ENCODE results near the gene HOXD8.

The HOXD8 gene

GRCh38 chr2:176117162-176117822 lies 12.2 kb upstream of the HOXD8 start:
- DNase-seq = no peak

GRCh38 chr2:176117823-176118371 lies 11.6 kb upstream of the HOXD8 start:
- no peak for DNase-seq

GRCh38 chr2:176118601-176119339 lies 10.7 kb upstream of the HOXD8 start:
- no peak for DNase-seq

GRCh38 chr2:176120364-176121189 lies 8.9 kb upstream of the HOXD8 start:
- DNase-seq = no peak

- DNase-seq = no peak
Observed at GRCh38 chr2:176121190-176122051, 8.1 kb upstream of the HOXD8 start.

- DNase-seq = no peak
Observed at GRCh38 chr2:176122052-176122682, 7.3 kb upstream of the HOXD8 start.

- DNase-seq = no peak
Observed at GRCh38 chr2:176122683-176123410, 6.7 kb upstream of the HOXD8 start, which contains the start of gene HOXD9. Gene HOXD9 (plus strand): TSS chr2:176122719. CDS start chr2:176122769, 50 bp downstream.

- no peak for DNase-seq
Observed at GRCh38 chr2:176123411-176124109, 5.9 kb upstream of the HOXD8 start.

GRCh38 chr2:176124110-176124946 lies 5.2 kb upstream of the HOXD8 start:
- DNase-seq = no peak

- DNase-seq = no peak
Observed at GRCh38 chr2:176124947-176125771, 4.3 kb upstream of the HOXD8 start.

GRCh38 chr2:176125772-176126054 lies 3.8 kb upstream of the HOXD8 start:
- no peak for DNase-seq

- peak; percentile 77 for DNase-seq
Observed at GRCh38 chr2:176126929-176127773, 2.4 kb upstream of the HOXD8 start.

- DNase-seq = no peak
Observed at GRCh38 chr2:176127774-176128072, 1.8 kb upstream of the HOXD8 start.

GRCh38 chr2:176128172-176128981 lies 1.1 kb upstream of the HOXD8 start:
- DNase-seq = no peak

- no peak for DNase-seq
Observed at GRCh38 chr2:176129813-176130146, 275 bp downstream of the HOXD8 start.

- DNase-seq = no peak
Observed at GRCh38 chr2:176130147-176130956, 847 bp downstream of the HOXD8 start.

Measured in stimulated activated CD4-positive, alpha-beta T cell treated with anti-CD3 and anti-CD28 coated beads, Interleukin-15, amount 100 ng/mL, for 24 hours (primary cell).